HepG2 (cell line): ENCODE measurements around the gene DGKB.

Experiments used
- CBX2 ChIP-seq, 2 experiments: fragments of 200-600 bp in 1 of 2; sonication (generic); formaldehyde crosslinking in 1 of 2; IDR thresholded peaks; 2 replicates each; pipeline versions ENCODE4 v1.7.0 to v1.8.1; 2018 to 2022; ENCODE audit warnings: low read depth in 2 of 2, low read length in 1 of 2, mild to moderate bottlenecking in 1 of 2, missing genetic modification reagents in 1 of 2
- CTCF ChIP-seq: sonication (generic); formaldehyde crosslinking; IDR thresholded peaks from 2 replicates; pipeline ENCODE4 v1.5.0; 2020; ENCODE audit warnings: mild to moderate bottlenecking, missing genetic modification reagents, moderate library complexity
- EED ChIP-seq: sonication (generic); formaldehyde crosslinking; IDR thresholded peaks from 2 replicates; pipeline ENCODE4 v1.5.0; 2020; ENCODE audit warnings: mild to moderate bottlenecking, missing genetic modification reagents
- NR1H2 ChIP-seq: sonication (generic); formaldehyde crosslinking; IDR thresholded peaks from 2 replicates; pipeline ENCODE4 v1.8.1; 2022; ENCODE audit warnings: low read depth, missing genetic modification reagents, borderline replicate concordance
- SNAPC5 ChIP-seq: sonication (generic); formaldehyde crosslinking; IDR thresholded peaks from 2 replicates; pipeline ENCODE4 v1.8.1; 2023; ENCODE audit warnings: mild to moderate bottlenecking, missing genetic modification reagents, borderline replicate concordance
- ZBTB49 ChIP-seq: sonication (generic); formaldehyde crosslinking; IDR thresholded peaks from 2 replicates; pipeline ENCODE4 v1.4.0; 2020; ENCODE audit warnings: missing genetic modification reagents, borderline replicate concordance

GRCh38 chr7:14825912-14826311, 76.6 kb downstream of the DGKB start:
- TF ChIP-seq CTCF = no peak
- no peak for TF ChIP-seq EED (CRISPR knock-in tag)
- no peak for TF ChIP-seq SNAPC5 (CRISPR knock-in tag)
- no peak for TF ChIP-seq ZBTB49
- TF ChIP-seq CBX2 (IDR thresholded peaks at IDR 0.05; ENCODE audit: low read depth, low read length) = no peak
- TF ChIP-seq CBX2 (CRISPR knock-in tag; IDR thresholded peaks at IDR 0.05; ENCODE audit: low read depth) = no peak
- no peak for TF ChIP-seq NR1H2 (CRISPR knock-in tag)
